Measurements from ENCODE around the gene GTPBP3.
"Not testable (repeated sequence)": the region's sequence is repeated elsewhere in the genome, so short reads cannot be mapped to it uniquely, and the experiment has no call there.

GTPBP3 gene

GRCh38 chr19:17353386-17353785 is 16.0 kb downstream of the GTPBP3 start:
- no peak overlapping the region for H3K27ac ChIP-seq
- H3K9me3 ChIP-seq (ENCODE audit: low read depth, low read length): no peaks in the 10 kb centered on the region
- TF ChIP-seq POLR2AphosphoS5 (IDR thresholded peaks at IDR 0.05; ENCODE audit: borderline replicate concordance, low read depth, low read length): no peak
- TF ChIP-seq EZH2 (IDR thresholded peaks at IDR 0.05): no peak
- TF ChIP-seq FOXP2 (optimal IDR thresholded peaks at IDR 0.05; ENCODE audit: control extremely low read depth, extremely low read length, insufficient read depth): no peak
- no peak for DNase-seq (ENCODE audit: low read depth, low spot score)
- no peaks in the 10 kb centered on the region for H3K36me3 ChIP-seq (ENCODE audit: insufficient read depth, low read length)
- H3K4me3 ChIP-seq: no peak overlapping the region
- H3K9ac ChIP-seq (ENCODE audit: insufficient read length): no peak overlapping the region

GRCh38 chr19:17357078-17357666 is 19.8 kb downstream of the GTPBP3 start:
- no peak overlapping the region for H3K27ac ChIP-seq
- no peaks in the 10 kb centered on the region for H3K36me3 ChIP-seq (ENCODE audit: insufficient read depth, low read length)
- H3K9ac ChIP-seq (ENCODE audit: insufficient read length): no peak overlapping the region
- no peaks in the 10 kb centered on the region for H3K9me3 ChIP-seq (ENCODE audit: low read depth, low read length)
- DNase-seq (ENCODE audit: low read depth, low spot score): no peak
- TF ChIP-seq FOXP2 (optimal IDR thresholded peaks at IDR 0.05; ENCODE audit: control extremely low read depth, extremely low read length, insufficient read depth): no peak
- no peak for TF ChIP-seq EZH2 (IDR thresholded peaks at IDR 0.05)
- no peak for TF ChIP-seq POLR2AphosphoS5 (IDR thresholded peaks at IDR 0.05; ENCODE audit: borderline replicate concordance, low read depth, low read length)
- no peak overlapping the region for H3K4me3 ChIP-seq

GRCh38 chr19:17357724-17358123 is 20.4 kb downstream of the GTPBP3 start:
- Histone ChIP-seq H3K9ac (ENCODE audit: insufficient read length) (no peak overlapping the region), H3K36me3 (ENCODE audit: insufficient read depth, low read length) (no peaks in the 10 kb centered on the region), H3K9me3 (ENCODE audit: low read depth, low read length) (no peaks in the 10 kb centered on the region), H3K4me3 (no peak overlapping the region), H3K27ac (no peak overlapping the region)
- no peak for DNase-seq (ENCODE audit: low read depth, low spot score)
- no peak for TF ChIP-seq FOXP2 (optimal IDR thresholded peaks at IDR 0.05; ENCODE audit: control extremely low read depth, extremely low read length, insufficient read depth)
- TF ChIP-seq POLR2AphosphoS5 (IDR thresholded peaks at IDR 0.05; ENCODE audit: borderline replicate concordance, low read depth, low read length): no peak
- TF ChIP-seq EZH2 (IDR thresholded peaks at IDR 0.05): no peak

- no peak for TF ChIP-seq FOXP2 (optimal IDR thresholded peaks at IDR 0.05; ENCODE audit: control extremely low read depth, extremely low read length, insufficient read depth)
- Histone ChIP-seq H3K9me3 (ENCODE audit: low read depth, low read length) (no peaks in the 10 kb centered on the region), H3K36me3 (ENCODE audit: insufficient read depth, low read length) (no peaks in the 10 kb centered on the region), H3K9ac (ENCODE audit: insufficient read length) (no peak overlapping the region), H3K4me3 (no peak overlapping the region), H3K27ac (no peak overlapping the region)
- DNase-seq (ENCODE audit: low read depth, low spot score): no peak
These were observed 21.0 kb downstream of the GTPBP3 start for GRCh38 chr19:17358395-17358794.

GRCh38 chr19:17359905-17360800 is 22.8 kb downstream of the GTPBP3 start:
- no peak for DNase-seq (ENCODE audit: low read depth, low spot score)
- H3K9ac ChIP-seq (ENCODE audit: insufficient read length): no peak overlapping the region
- no peak overlapping the region for H3K27ac ChIP-seq
- no peaks in the 10 kb centered on the region for H3K36me3 ChIP-seq (ENCODE audit: insufficient read depth, low read length)
- H3K9me3 ChIP-seq (ENCODE audit: low read depth, low read length): no peaks in the 10 kb centered on the region
- TF ChIP-seq EZH2 (IDR thresholded peaks at IDR 0.05): no peak
- TF ChIP-seq FOXP2 (optimal IDR thresholded peaks at IDR 0.05; ENCODE audit: control extremely low read depth, extremely low read length, insufficient read depth): no peak
- no peak for TF ChIP-seq POLR2AphosphoS5 (IDR thresholded peaks at IDR 0.05; ENCODE audit: borderline replicate concordance, low read depth, low read length)
- H3K4me3 ChIP-seq: no peak overlapping the region

GRCh38 chr19:17363852-17364605 is 26.7 kb downstream of the GTPBP3 start:
- not testable (repeated sequence) for H3K9me3 ChIP-seq (ENCODE audit: low read depth, low read length); H3K4me3 ChIP-seq; H3K27ac ChIP-seq; H3K36me3 ChIP-seq (ENCODE audit: insufficient read depth, low read length); H3K9ac ChIP-seq (ENCODE audit: insufficient read length); DNase-seq (ENCODE audit: low read depth, low spot score)

- Histone ChIP-seq H3K4me3 (no peak overlapping the region), H3K36me3 (ENCODE audit: insufficient read depth, low read length) (no peaks in the 10 kb centered on the region), H3K9me3 (ENCODE audit: low read depth, low read length) (no peaks in the 10 kb centered on the region), H3K9ac (ENCODE audit: insufficient read length) (no peak overlapping the region), H3K27ac (no peak overlapping the region)
- TF ChIP-seq FOXP2 (optimal IDR thresholded peaks at IDR 0.05; ENCODE audit: control extremely low read depth, extremely low read length, insufficient read depth): no peak
- TF ChIP-seq EZH2 (IDR thresholded peaks at IDR 0.05): no peak
- TF ChIP-seq POLR2AphosphoS5 (IDR thresholded peaks at IDR 0.05; ENCODE audit: borderline replicate concordance, low read depth, low read length): no peak
- DNase-seq (ENCODE audit: low read depth, low spot score): no peak
These were observed 28.0 kb downstream of the GTPBP3 start for GRCh38 chr19:17365361-17365760.

- H3K27ac ChIP-seq: no peak overlapping the region
- no peaks in the 10 kb centered on the region for H3K9me3 ChIP-seq (ENCODE audit: low read depth, low read length)
- H3K4me3 ChIP-seq: no peak overlapping the region
- TF ChIP-seq FOXP2 (optimal IDR thresholded peaks at IDR 0.05; ENCODE audit: control extremely low read depth, extremely low read length, insufficient read depth) (no peak), POLR2AphosphoS5 (IDR thresholded peaks at IDR 0.05; ENCODE audit: borderline replicate concordance, low read depth, low read length) (no peak), EZH2 (IDR thresholded peaks at IDR 0.05) (no peak)
- no peaks in the 10 kb centered on the region for H3K36me3 ChIP-seq (ENCODE audit: insufficient read depth, low read length)
- no peak overlapping the region for H3K9ac ChIP-seq (ENCODE audit: insufficient read length)
- DNase-seq (ENCODE audit: low read depth, low spot score): no peak
These were observed 32.8 kb downstream of the GTPBP3 start for GRCh38 chr19:17370026-17370587.
